Stimulated activated CD4-positive, alpha-beta T cell treated with anti-CD3 and anti-CD28 coated beads, Interleukin-15, amount 100 ng/mL, for 1 hour (primary cell): ENCODE measurements around the gene MAML3.

Source experiments
- DNase-seq, 2 donors: peaks; one replicate each; pipeline ENCODE4 v3.0.0-alpha.2; 2020; ENCODE audit warnings: low read depth in 1 of 2, low spot score in 1 of 2

The MAML3 gene

DNA sequence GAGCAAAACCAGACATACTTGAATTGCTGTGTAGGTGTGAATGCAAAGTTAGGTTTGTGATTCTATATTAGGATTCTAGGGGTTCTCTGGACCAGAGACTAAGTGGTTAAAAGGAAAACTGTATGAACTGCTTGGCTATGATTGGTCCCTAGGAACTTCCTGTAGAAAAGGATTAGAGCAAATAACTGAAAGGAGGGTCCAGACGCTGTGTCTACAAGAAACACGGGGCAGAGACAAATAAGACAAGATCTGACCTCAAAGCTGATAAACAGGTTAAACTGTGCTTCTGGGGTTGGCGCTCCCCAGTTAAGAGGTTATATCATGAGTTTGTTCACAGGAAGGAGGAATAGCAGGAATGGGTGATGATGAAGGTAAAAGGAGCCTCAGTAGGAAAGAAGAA lies 304.8 kb downstream of the MAML3 start:
- DNase-seq = no peak

DNA sequence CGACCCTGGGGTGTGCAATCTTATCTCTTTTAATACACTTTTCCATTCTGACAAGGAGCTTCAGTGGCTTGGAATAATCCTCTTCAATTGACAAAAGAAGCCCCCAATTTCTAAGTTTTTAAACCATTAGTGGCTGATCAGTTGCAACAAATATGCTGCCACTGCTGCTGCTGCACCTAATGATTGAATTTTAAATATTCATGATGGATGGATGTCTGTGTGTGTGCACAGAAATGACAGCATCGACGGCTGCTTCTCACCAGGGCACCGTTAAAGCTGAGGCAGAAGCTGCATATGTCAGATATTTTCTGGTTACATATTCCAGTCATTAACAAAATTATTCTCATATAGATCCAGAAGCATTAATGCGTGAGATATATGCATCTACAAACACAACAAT lies 306.0 kb downstream of the MAML3 start:
- DNase-seq = no peak

DNA sequence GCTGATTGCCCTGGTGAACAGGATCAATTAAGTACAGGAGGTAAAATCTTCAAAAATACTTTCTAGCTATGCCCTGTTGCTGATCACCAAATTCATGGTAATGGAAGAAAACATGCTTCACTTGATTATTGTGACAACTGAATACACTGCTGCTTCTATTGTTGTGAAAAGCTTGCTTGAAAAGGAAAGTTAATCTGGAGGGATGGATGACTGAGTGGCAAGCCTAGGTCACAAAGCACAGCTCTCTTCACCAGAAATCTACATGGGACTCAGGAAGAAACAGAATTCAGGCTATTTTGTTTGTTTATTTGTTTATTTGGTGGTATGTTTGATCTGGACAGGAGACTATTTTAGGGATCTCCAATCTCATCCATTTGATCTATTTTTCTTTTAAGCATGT lies 306.4 kb downstream of the MAML3 start:
- DNase-seq = no peak

DNA sequence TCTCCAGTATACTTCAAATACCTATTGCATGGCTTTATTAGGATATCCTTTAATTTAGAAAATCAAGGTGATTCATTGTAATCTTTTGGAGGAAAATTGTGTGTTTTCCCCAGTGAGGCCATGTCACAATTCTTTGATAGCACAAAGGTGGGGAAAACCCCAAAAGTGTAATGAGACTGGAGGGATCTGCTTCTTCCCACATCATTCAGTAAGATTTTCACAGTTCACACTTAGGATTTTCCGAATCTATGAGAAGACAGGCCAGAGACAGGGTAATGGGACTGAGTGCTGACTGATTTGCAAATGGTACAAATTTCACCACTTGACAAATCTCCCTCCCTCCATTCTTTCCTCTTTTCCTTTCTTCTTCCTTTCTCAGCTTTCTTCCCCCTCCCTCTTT lies 307.2 kb downstream of the MAML3 start:
- DNase-seq = no peak

DNA sequence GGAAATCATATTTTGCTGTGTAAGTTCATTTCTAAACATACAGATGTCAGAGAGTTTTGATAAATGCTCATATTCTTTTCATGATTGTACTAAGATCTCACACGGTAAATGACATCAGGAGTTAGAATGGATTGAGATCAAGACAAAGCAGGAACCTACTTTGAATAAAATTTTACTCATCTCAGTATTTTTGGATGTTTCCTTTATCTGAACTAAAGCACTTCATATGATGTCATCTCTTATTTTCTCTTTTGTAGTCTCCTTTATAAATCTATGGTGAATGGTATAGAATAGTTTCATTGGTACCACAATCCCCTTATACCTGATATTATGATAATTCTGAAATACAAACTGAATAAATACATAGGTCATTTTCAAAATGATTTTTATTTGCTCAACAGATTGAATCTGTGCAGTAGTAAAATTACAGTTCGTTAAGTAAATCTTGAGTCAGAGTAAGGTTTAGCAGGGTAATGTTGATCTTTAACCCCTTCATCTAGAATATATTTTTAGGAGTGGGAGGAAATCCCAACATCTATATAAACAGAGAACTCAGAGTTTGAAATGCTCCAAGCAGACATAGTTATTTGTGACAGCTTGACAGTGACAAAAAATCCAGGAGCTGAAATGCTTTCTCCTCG lies 308.4 kb downstream of the MAML3 start:
- DNase-seq = no peak

DNA sequence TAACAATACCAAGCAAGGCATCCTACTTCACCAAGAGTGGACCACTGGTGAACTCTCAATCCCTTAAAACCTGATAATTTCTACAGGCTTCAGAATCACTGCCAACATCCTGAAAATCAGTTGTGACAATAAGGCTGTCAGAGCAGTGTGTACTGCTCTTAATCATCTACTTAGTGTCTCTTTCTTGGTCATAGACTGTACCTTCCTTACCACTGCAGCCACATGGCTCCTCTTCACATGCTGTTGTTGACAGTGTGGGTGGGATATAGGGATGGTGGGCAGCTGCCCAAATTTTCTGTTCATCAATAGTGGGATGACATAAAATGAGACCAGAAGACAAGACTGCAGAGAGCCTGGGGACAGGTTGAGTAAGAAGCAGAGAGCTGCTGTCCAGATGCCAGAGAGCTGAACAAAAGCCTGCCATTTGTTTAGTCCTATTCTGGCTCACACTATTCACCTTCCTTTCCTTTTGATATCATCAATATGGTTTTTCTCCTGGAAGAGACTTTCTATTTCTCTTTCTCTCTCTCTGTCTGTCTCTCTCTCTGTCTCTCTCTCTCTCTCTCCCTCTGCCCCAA lies 309.4 kb downstream of the MAML3 start:
- no peak for DNase-seq

DNA sequence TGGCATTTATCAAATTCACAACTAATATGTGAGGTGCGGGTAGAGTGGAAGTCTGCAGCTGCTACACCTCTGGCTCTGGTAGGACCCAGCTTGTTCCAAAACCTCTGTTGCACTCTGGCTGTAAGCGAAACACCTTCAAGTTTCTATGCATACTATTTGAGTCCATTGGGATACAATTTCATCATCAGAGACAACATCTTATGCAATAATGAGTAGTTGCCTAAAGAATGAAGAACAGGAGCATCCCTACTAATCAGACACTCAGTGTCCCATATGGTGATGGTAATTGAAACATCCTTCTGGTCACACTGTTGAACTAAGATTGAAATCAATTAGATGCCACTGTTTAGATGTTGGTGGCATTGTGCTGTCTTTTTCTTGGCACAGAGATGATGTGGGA lies 309.9 kb downstream of the MAML3 start:
- no peak for DNase-seq

DNA sequence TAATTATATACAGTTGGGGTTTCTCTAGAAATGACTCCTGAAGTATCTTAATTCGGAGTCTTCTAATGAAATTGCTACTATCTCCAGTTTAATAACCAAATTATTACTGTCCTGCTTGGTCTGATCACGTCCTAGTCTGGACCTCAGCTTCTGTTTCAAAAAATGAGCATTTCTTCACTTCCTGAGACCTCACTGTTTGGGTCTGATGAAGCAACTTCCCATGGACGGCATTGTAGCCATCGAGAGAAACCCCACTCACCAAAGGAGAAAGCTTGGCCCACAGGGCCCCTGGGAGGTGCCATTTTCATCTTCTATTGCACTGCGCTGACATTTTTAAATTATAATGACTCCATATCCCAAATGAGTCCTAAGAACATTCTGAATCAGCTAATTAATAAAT lies 310.3 kb downstream of the MAML3 start:
- no peak for DNase-seq

DNA sequence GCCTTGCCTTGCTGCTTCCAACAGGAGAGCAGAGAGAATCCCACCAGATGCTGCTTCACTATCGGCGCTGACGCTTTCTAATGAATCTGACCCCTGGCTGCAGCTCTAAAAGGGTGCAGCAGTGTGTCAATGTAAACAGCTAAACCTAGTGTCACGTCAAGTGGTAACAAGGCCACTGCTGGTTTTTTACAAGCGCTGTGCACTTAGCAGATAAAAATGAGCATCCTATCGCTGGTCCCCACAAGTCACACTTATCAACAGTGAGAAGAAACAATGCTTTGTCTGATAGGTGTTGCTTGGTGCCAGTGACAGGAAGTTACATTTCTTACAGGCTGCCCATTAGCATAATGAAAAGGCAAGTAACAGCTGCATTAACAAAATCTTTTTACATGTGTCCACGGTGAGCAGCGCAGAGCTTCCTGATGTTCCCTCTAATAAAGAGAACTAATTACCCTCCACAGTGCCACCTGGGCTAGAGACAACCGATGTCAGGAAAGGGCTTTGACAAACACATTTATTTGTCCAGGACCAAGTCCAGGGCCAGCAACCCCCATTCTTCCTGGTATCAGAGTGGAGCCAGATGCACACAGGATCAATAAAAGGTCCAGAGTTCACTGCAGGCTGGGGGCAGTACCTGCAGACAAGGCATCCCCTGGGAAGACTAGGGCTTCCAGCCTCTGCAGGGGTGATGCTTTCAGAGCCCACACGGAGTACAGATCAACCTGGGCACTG lies 312.4 kb downstream of the MAML3 start:
- DNase-seq = no peak

DNA sequence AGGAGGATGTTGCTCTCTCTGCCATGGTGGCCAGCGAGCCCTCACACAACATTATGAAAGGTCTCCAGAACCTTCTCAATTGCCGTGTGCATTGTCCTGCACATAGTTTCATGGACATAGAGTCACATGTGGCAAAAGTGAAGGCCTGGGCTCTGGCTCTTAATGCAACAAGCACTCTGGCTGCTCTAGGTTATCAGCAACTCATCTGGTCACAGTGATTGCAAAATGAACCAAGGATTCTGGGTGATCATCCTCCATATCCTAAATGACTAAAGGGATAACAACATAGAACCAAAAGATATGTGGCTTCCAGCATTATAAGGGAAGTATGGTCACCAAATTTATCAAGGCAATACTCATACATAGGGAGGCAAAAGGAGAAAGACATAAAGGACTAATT lies 313.2 kb downstream of the MAML3 start:
- no peak for DNase-seq

DNA sequence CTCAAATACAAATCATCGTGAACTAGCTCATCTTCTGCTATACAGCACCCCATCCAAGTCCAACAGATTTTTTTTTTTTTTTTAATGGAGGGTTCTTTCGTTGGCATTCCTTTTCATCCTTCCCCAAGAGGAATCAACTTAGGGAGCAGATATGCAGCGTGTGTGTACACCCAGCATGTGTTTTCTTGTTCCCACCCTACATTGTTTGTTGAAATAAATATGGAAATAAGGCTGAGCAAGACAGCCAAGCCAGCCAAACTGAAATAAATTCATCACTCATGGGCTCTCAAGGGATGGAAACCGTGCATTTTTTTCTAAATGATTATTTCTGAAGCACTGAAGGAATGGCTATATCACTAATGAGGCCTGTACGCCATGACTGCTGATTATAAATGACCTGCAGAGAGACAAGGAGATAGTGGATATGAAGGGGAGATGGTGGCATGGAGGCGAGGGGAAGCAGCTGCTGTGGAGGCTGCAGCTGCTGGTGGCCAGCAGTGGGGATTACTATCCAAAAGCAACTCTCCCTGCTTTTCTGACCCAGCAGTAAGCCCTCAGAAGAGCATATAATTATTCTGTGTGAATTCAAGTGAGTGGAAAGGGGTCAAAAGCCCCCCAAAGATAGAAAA lies 314.5 kb downstream of the MAML3 start:
- no peak for DNase-seq

DNA sequence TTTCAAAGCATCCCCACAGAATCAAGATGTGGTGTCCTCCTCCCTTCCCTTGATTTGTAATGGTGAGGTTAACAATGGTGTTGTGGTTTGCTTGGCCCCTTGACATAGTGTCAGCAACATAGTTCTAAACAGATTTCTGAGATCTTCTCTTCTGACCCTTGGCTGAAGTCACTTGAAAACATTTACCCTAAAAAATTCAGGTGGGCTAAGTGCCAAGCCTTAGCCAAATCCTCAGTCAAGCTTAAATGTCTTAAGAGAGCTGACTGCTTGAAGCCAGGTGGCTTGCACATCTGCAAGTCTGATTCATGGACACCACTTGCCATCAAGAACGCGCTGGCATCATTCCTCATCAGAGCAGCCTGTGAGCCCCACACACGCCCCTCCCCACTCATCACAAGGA lies 315.2 kb downstream of the MAML3 start:
- no peak for DNase-seq

DNA sequence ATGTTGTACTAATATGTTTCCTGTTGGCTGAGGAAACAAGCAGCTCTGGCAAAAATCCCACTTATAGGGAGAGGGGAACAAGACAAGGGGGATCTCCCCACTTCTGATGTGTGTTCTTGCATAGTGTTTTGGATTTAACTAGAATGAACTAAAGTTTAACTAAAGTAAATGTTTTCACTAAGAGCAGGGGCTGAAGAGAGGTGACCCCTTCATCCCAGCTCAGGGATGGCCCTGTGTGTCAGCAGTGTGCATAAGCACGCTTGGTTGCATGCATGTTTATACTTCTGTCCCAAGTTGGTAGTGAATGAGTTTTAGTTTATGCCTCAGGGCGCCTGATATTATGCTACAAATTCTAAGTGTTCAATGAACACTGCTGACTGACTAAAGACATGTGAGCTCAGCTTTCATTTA lies 319.0 kb downstream of the MAML3 start:
- no peak for DNase-seq

DNA sequence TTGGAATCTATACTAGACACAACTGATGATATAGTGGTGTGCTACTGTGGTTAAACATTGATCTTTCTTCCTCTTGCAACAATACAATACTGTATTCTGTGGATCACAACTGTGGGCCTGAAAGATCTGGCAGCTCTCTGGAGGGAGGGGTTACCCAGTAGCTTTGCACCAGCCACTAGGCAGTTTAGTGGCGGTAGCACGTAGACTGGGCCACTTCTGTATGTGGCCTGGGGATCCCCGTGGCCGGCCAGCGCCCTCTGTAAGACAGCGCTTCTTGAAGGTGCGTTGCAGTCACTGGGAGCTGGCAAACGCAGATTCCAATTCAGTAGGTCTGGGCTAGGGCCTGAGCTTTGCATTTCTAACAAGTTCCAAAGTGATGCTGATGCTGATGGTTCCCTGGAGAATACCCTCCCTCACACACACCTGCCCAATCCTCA lies 319.7 kb downstream of the MAML3 start:
- DNase-seq = no peak

DNA sequence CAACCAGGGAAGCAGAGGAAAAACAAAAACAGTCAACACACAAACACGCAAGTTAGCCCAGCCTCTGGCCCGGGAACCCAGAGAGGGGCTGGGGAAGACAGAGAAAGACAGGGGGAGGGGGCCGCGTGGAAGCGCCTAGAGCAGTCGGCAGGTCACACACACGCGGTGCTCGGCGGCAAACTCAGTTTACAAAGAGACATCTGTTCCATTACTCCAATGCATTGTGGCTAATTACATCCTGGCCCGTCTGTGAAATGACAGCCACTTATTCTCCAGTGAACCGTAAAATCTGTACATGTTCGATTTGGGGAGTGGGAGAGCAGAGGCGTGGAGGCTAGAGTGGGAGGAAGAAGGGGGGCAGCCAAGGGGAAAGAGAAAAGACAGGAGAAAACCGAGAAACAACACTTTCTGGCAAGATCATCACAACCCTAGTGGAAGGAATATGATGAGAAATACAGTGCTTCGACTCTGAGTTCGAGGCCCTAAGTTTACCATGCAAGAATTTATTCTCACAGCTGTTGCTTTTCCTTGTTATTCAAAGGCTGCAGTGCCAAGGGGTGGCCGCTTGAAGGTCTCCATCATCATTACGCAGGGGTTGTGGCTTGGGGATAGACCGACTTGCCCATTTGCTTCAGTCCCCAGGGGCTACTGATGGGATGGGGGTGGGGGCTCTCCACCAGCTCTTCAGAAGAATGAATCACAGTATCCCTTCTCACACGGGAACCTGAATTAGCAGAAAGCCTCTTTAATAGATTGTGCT lies 320.7 kb downstream of the MAML3 start:
- DNase-seq = no peak

DNA sequence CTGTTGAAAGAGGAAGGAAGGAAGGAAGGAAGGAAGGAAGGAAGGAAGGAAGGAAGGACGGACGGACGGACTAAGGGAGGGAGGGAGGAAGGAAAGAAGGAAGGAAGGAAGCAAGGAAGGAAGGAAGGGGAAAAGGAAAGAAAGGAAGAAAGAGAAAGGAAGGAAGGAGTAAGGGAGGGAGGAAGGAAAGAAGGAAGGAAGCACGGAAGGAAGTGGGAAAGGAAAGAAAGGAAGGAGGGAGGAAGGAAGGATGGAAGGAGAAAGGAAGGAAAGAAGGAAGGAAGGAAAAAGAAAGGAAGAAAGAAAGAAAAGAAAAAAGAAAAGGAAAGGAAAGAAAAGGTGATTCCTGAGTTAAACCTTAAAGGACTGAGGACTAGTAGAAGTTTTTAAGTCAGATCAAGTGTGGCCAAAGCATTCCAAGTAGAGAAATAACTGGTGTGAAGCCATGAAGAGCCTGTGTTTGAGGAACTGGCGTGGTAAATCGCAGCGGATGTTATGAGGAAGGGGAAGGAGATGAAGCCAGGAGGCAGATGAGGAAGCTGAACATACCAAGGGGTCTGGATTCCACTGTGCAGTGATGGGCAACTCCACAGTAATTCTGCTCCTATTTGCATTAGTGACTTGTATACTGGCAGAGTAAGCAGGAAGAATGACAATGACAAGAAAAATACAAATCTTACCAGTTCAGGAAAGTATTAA lies 324.9 kb downstream of the MAML3 start:
- DNase-seq = no peak

DNA sequence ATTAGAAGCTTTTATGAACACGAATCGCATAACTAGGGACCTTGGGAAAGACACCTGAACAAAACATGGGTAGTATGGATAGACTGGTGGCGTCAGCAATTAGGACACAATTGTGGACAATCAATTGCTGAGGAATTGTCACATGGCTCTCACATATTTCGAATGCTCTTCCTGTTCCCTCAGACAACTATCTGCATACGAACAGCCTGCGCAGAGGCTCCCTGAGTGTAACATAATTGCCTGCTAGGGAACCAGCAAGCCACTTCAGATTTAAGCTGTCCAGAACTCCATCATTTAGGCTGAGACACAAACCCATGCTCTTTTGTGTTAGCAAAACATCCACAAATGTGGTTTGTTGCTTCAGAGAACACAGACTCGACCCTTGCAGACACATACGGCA lies 327.6 kb downstream of the MAML3 start:
- no peak for DNase-seq

DNA sequence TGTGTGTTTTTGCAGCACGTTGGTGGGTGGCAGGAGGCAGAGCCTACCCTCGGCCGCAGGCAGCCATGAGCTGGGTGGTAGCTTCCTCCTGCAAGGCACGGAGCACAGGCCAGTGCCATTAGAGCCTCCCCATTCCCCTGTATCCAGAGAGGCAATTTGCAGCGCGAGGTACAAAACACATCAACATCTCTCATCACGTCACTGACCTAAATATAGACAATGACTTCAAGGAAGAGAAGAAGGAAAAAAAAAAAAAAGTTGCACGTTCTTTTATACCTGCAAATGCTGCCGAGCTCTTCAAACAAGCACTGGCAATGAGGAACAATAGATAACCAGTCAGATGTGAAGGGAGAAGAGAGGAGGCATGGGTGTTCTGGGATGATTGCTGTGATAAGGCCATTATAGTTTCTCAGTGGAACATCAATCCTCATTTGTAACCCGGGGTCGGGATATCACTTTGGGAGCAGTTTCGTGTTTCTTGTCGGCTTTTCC lies 328.4 kb downstream of the MAML3 start:
- no peak for DNase-seq

DNA sequence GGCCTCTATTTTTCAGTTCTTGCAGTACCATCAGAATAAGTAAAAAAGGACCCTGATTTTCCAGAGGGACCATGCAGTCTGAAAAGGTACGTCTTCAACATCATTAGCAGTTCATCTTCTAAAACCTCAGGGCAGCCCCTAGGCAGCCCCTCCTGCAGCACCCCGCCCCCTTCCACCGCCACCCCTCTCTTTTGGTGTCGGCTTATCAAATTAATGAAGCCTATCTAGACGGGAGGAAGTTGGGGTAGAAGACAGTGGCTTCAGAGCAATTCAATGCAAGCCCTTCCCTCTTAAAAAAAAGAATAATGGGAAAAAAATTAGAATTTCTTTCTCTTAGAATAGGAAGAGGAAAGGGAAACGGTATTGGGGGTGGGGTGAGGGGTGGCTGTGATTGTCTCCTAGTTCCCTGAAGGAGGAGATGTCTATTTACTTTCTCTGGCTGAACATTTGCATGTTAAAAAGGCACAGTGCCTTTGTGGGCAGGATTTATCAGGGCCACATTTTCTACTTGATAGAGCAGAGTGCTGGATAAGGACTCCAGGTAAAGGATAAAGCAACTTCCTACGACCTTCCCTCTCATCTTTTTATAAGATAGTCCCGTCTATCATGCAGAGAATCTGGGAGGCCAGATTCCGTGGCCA lies 329.0 kb downstream of the MAML3 start:
- DNase-seq = no peak

DNA sequence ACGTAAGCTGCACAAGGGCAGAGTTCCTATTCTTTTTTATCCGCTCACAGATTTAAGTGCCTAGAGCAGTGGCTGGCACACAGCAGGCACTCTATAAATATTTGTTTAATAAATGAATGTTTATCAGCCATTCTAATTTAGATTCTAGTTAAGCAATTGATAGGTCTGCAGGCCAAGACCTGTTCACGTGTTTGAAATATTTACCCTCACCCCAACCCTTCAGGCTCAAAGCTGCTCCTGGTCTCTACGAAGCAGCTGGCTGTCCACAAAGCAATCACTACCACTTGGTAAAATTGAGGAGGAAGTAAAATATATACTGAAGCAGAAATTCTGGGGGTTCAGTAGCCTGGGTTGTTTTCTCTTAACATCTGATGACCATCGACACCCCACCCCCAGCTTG lies 330.2 kb downstream of the MAML3 start:
- DNase-seq = no peak
